Mucosa of descending colon (tissue), 3 donors: ENCODE measurements around the gene RBM8A. TPM values are rescaled to one million over a fixed set of nuclear protein-coding genes. Genes with fewer than 3 reads are reported as not detected.

Experiments
- ATAC-seq: fragments of 200-7000 bp; cut with Tn5 transposase; one replicate; pipeline ENCODE4 v1.9.1; 2020; ENCODE audit warnings: mild to moderate bottlenecking, moderate library complexity
- DNase-seq, 3 donors: peaks; one replicate each; pipeline ENCODE4 v3.0.0-alpha.2; 2020
- H3K36me3 ChIP-seq: fragments of 200-600 bp; one replicate; pipeline ENCODE4 v1.8.0; 2021; ENCODE audit warnings: low read depth, mild to moderate bottlenecking
- H3K4me1 ChIP-seq: fragments of 200-600 bp; one replicate; pipeline ENCODE4 v1.8.0; 2021; ENCODE audit warnings: low read depth, mild to moderate bottlenecking
- H3K4me3 ChIP-seq: fragments of 200-600 bp; one replicate; pipeline ENCODE4 v1.8.0; 2021; ENCODE audit warnings: mild to moderate bottlenecking
- H3K9me3 ChIP-seq: fragments of 200-600 bp; one replicate; pipeline ENCODE4 v1.8.0; 2021; ENCODE audit warnings: mild to moderate bottlenecking
- CTCF ChIP-seq: fragments of 200-600 bp; IDR thresholded peaks from one replicate; pipeline ENCODE4 v1.8.0; 2022; ENCODE audit warnings: antibody characterized with exemption, mild to moderate bottlenecking
- intact Hi-C, 2 donors: fragments of 100-400 bp; cut with DNase I in 1 of 2; cut with micrococcal nuclease in 1 of 2; formaldehyde crosslinking; loops; one replicate each; pipeline versions ENCODE4 v1.11.0 to v1.11.1; 2022; cut with DNase I, micrococcal nuclease
- total RNA-seq, 3 donors: library from RNA; stranded (reverse); fragmentation: NEBNext Ultra II Directional in 2 of 3; extraction: Animal tissue kit (Norgen Biotek cat#: 25700) in 2 of 3; gene quantifications; one replicate each; pipeline versions ENCODE4 v1.2.1 to v1.2.4, GENCODE V29; 2021 to 2023
- donor health status: DM: no; HTN: no; CAD: no; lungs with moderate emphysema.
- donor health status: DM: no; HTN: no; CAD: no.
- donor health status: DM: no; HTN: yes; CAD: no.

The RBM8A gene
- total RNA-seq, 3 donors from 2014 or later, result 82.3 to 94.5 (median 93.9) TPM

GRCh38 chr1:145908653-145909052, 18.6 kb downstream of the RBM8A start:
- no peak overlapping the region for H3K4me3 ChIP-seq
- intact Hi-C loops, result no loop called here
- no peaks in the 10 kb centered on the region for H3K4me1 ChIP-seq
- H3K9me3 ChIP-seq, result no peaks in the 10 kb centered on the region
- ATAC-seq (no peak), DNase-seq (no peak)
- H3K36me3 ChIP-seq, result no peaks in the 10 kb centered on the region
- no peak for TF ChIP-seq CTCF

- Histone ChIP-seq H3K4me3 (no peak overlapping the region), H3K36me3 (no peaks in the 10 kb centered on the region), H3K4me1 (no peaks in the 10 kb centered on the region), H3K9me3 (no peaks in the 10 kb centered on the region)
- intact Hi-C loops, result no loop called here
- ATAC-seq (no peak), DNase-seq (no peak)
- no peak for TF ChIP-seq CTCF
These were observed 20.1 kb downstream of the RBM8A start for GRCh38 chr1:145906954-145907753.

GRCh38 chr1:145901312-145902021, 25.8 kb downstream of the RBM8A start:
- DNase-seq (no peak), ATAC-seq (no peak)
- Histone ChIP-seq H3K36me3 (no peaks in the 10 kb centered on the region), H3K4me3 (no peak overlapping the region), H3K9me3 (no peaks in the 10 kb centered on the region), H3K4me1 (no peaks in the 10 kb centered on the region)
- no peak for TF ChIP-seq CTCF
- intact Hi-C loops, result no loop called here

- TF ChIP-seq CTCF, result no peak
- DNase-seq, result no peak
These were observed 28.5 kb downstream of the RBM8A start for GRCh38 chr1:145898756-145899155.

GRCh38 chr1:145897969-145898368, 29.3 kb downstream of the RBM8A start:
- DNase-seq, result no peak

More at GRCh38 chr1:145898756-145899155, 28.5 kb downstream of the RBM8A start:
- intact Hi-C loops, result loop anchor here in 1 of 2 donors (10.0 kb wide), 1 partner anchor 116 kb away; no protein-coding TSS in a partner anchor
- Histone ChIP-seq H3K4me3 (no peak overlapping the region), H3K36me3 (no peaks in the 10 kb centered on the region), H3K9me3 (no peaks in the 10 kb centered on the region), H3K4me1 (no peaks in the 10 kb centered on the region)
- ATAC-seq, result no peak

More at GRCh38 chr1:145897969-145898368, 29.3 kb downstream of the RBM8A start:
- no peaks in the 10 kb centered on the region for H3K36me3 ChIP-seq
- no peak overlapping the region for H3K4me3 ChIP-seq
- H3K9me3 ChIP-seq, result no peaks in the 10 kb centered on the region
- no peaks in the 10 kb centered on the region for H3K4me1 ChIP-seq
- no peak for ATAC-seq
- TF ChIP-seq CTCF, result no peak
- intact Hi-C loops, result loop anchor here in 1 of 2 donors (10.0 kb wide), 1 partner anchor 117 kb away; no protein-coding TSS in a partner anchor
